HepG2 (cell line): ENCODE measurements around the gene GHRH. TPM values are rescaled to one million over a fixed set of nuclear protein-coding genes. Genes with fewer than 3 reads are reported as not detected.

ENCODE experiments used
- FUBP1 ChIP-seq: sonication (generic); formaldehyde crosslinking; IDR thresholded peaks from 2 replicates; pipeline ENCODE4 v1.5.1; 2020; ENCODE audit warnings: missing genetic modification reagents, mild to moderate bottlenecking, borderline replicate concordance
- TCF7L2 ChIP-seq: IDR thresholded peaks from 2 replicates; pipeline ENCODE4 v1.6.1; 2011; ENCODE audit warnings: mild to moderate bottlenecking, low read depth, low read length, moderate library complexity
- ZBTB40 ChIP-seq, 2 experiments: fragments of 450-650 bp in 1 of 2; sonication (generic) in 1 of 2; formaldehyde crosslinking in 1 of 2; IDR thresholded peaks; 2 replicates each; pipeline versions ENCODE4 v1.6.1 to v1.8.0; 2016 to 2022; ENCODE audit warnings: antibody characterized with exemption in 1 of 2, mild to moderate bottlenecking in 1 of 2, missing genetic modification reagents in 1 of 2
- ZNF749 ChIP-seq: sonication (generic); formaldehyde crosslinking; IDR thresholded peaks from 2 replicates; pipeline ENCODE4 v1.8.0; 2022; ENCODE audit warnings: mild to moderate bottlenecking, missing genetic modification reagents, moderate library complexity, borderline replicate concordance
- ZNF75D ChIP-seq: sonication (generic); formaldehyde crosslinking; IDR thresholded peaks from 2 replicates; pipeline ENCODE4 v1.8.1; 2023; ENCODE audit warnings: missing genetic modification reagents, mild to moderate bottlenecking, borderline replicate concordance
- ZNF782 ChIP-seq: sonication (generic); formaldehyde crosslinking; IDR thresholded peaks from 2 replicates; pipeline ENCODE4 v1.4.0; 2020; ENCODE audit warnings: missing genetic modification reagents, mild to moderate bottlenecking, borderline replicate concordance
- ZSCAN9 ChIP-seq: IDR thresholded peaks from 2 replicates; pipeline ENCODE4 v1.6.1; 2016; ENCODE audit warnings: borderline replicate concordance
- polyA plus RNA-seq, 8 experiments: library from polyadenylated mRNA; depleted of rRNA in 3 of 8; stranded (reverse) in 7 of 8; unstranded in 1 of 8; fragments of >200 nt; fragmentation: Illumina TruSeq in 4 of 8; extraction: Trizol in 4 of 8; gene quantifications; 2 replicates each; pipeline versions ENCODE4 v1.2.1 to v1.2.3, GENCODE V29; 2011 to 2016; ENCODE audit warnings: low read depth in 4 of 8, missing spikeins in 1 of 8, mixed read lengths in 1 of 8; ENCODE audit not compliant: insufficient read depth in 1 of 8
- total RNA-seq, 5 experiments: library from RNA; depleted of rRNA; stranded (reverse); fragments of >200 nt; fragmentation: Illumina TruSeq; extraction: Trizol; gene quantifications; 2 replicates each; pipeline ENCODE4 v1.2.3, GENCODE V29; 2016; ENCODE audit warnings: low read depth in 1 of 5

GHRH gene
- total and polyA plus RNA-seq, 2 of the 13 experiments (the other 11 are each of a cell fraction or from before 2014, with no cell fraction given), result not detected

- no peak for TF ChIP-seq ZBTB40 (IDR thresholded peaks at IDR 0.05)
- TF ChIP-seq ZBTB40 (CRISPR knock-in tag; IDR thresholded peaks at IDR 0.05), result no peak
- no peak for TF ChIP-seq ZSCAN9 (CRISPR knock-in tag)
- TF ChIP-seq ZNF749 (CRISPR knock-in tag), result no peak
- TF ChIP-seq ZNF782 (CRISPR knock-in tag), result no peak
- no peak for TF ChIP-seq ZNF75D (CRISPR knock-in tag)
- TF ChIP-seq TCF7L2, result no peak
- TF ChIP-seq FUBP1 (CRISPR knock-in tag), result no peak
Observed at GRCh38 chr20:37237656-37238055, 24.0 kb downstream of the GHRH start (continued).
